GM12875 (cell line): Measurements from ENCODE around the gene EYS.
A peak's percentile ranks its signal among the peaks of the same experiment; 100 is the strongest.

Experiments used
- H3K4me3 ChIP-seq: one replicate; pipeline ENCODE4 v1.5.1; 2011; ENCODE audit warnings: low read depth, low read length, control low read depth
- CTCF ChIP-seq: IDR thresholded peaks from 2 replicates; pipeline ENCODE4 v1.5.1; 2011; ENCODE audit warnings: low read depth, mild to moderate bottlenecking, control low read depth, inconsistent platforms, low read length, moderate library complexity, borderline replicate concordance; ENCODE audit not compliant: insufficient read depth

The EYS gene

GRCh38 chr6:64289931-64290330 lies 1417.1 kb downstream of the EYS start:
- no peak for TF ChIP-seq CTCF
- H3K4me3 ChIP-seq: no peak overlapping the region

- no peak for TF ChIP-seq CTCF
- no peak overlapping the region for H3K4me3 ChIP-seq
These were observed 1418.7 kb downstream of the EYS start for GRCh38 chr6:64288351-64288750.

GRCh38 chr6:64281167-64281566 lies 1425.9 kb downstream of the EYS start:
- no peak overlapping the region for H3K4me3 ChIP-seq
- TF ChIP-seq CTCF: no peak

- no peak overlapping the region for H3K4me3 ChIP-seq
- peak; percentile 20; the same call in 1 of the 2 replicates for TF ChIP-seq CTCF
These were observed 1426.5 kb downstream of the EYS start for GRCh38 chr6:64280569-64280968.

GRCh38 chr6:64270083-64270482 lies 1436.9 kb downstream of the EYS start:
- TF ChIP-seq CTCF: no peak

GRCh38 chr6:64266351-64266821 lies 1440.6 kb downstream of the EYS start:
- H3K4me3 ChIP-seq: no peak overlapping the region
- no peak for TF ChIP-seq CTCF

More at GRCh38 chr6:64270083-64270482, 1436.9 kb downstream of the EYS start:
- no peak overlapping the region for H3K4me3 ChIP-seq

- H3K4me3 ChIP-seq: no peak overlapping the region
- no peak for TF ChIP-seq CTCF
These were observed 1443.2 kb downstream of the EYS start for GRCh38 chr6:64263778-64264177.
